Stimulated activated CD8-positive, alpha-beta memory T cell treated with anti-CD3 and anti-CD28 coated beads, Interleukin-7, amount 100 ng/mL, for 1 hour (primary cell): ENCODE measurements around the gene USP35.

Experiments
- DNase-seq, 2 donors: peaks; one replicate each; pipeline ENCODE4 v3.0.0-alpha.2; 2020; ENCODE audit warnings: low read depth in 2 of 2

The USP35 gene

DNA sequence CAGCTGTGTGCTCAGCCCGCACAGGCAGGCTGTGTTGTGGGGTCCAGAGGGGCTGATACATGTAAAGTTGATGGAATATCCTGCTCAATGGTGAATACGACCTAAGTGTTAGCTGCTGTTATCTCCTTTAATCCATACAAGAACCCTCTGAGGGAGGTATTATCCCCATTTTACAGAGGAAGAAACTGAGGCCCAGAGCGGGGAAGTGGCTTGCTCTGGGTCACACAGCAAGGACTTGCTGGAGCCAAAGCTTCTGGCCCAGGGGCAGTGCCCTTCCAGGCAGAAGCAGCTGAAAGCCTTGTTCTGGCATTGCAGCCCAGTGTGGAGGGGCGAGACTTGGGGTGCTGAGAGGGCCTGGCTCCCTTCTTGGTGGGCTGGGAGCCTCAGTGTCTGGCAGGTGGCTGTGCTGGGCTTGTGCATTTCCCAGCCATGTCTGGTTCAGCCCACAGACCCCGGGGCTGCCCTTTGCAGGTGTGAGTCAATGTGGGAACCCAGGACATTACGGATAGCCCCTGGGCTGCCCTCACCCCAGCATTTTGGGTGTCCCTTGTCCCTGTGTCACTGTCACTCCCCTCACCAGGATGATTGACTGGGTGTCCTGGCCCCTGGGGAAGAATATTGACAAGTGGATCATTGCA is 10.4 kb downstream of the USP35 start:
- DNase-seq = no peak

DNA sequence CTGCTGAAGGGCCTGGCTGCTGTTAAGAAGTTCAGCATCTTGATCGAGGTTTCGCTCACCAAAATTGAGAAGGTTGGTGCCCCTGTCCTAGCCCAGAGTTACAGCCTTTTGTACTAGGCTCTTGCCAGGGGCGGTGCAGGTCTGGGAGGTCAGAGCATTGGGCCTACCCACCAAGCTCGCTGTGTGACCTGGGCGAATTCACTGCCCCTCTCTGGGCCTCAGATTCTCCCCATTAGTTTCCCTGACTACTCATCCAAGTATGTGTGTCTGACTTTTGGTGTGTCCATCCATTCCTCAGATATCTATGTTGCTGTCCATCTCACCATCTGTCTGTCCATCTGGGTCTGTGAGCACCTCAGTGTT is 10.9 kb downstream of the USP35 start:
- no peak for DNase-seq

DNA sequence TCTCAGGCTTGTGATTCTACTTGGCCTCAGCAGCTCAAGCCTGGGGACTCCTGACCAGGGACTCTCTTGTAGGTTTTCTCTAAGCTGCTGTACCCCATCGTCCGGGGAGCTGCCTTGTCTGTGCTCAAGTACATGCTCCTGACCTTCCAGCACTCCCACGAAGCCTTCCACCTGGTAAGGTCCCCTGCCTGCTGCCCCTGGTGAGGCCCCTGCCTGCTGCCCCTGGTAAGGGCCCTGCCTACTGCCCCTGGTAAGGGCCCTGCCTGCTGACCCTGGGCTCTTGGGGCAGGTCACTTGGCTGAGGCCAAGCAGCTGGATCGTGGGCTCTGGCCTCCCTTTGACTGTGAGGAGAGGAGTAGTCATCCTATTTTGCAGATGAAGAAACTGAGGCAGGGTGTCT is 11.3 kb downstream of the USP35 start:
- no peak for DNase-seq

DNA sequence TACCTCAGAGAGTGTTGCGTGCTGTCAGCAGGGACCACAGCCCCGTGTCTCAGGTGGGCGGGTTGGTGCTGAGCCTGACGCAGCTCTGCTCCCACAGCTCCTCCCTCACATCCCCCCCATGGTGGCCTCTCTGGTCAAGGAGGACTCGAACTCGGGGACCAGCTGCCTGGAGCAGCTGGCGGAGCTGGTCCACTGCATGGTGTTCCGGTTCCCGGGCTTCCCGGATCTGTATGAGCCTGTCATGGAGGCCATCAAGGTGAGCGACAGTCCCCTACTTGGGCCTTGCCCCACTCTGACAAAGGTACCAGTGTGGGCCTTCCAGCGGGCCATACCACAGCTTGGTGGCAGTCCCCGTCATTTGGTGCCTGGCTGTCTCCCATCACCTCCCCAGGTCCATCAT is 11.8 kb downstream of the USP35 start:
- no peak for DNase-seq

DNA sequence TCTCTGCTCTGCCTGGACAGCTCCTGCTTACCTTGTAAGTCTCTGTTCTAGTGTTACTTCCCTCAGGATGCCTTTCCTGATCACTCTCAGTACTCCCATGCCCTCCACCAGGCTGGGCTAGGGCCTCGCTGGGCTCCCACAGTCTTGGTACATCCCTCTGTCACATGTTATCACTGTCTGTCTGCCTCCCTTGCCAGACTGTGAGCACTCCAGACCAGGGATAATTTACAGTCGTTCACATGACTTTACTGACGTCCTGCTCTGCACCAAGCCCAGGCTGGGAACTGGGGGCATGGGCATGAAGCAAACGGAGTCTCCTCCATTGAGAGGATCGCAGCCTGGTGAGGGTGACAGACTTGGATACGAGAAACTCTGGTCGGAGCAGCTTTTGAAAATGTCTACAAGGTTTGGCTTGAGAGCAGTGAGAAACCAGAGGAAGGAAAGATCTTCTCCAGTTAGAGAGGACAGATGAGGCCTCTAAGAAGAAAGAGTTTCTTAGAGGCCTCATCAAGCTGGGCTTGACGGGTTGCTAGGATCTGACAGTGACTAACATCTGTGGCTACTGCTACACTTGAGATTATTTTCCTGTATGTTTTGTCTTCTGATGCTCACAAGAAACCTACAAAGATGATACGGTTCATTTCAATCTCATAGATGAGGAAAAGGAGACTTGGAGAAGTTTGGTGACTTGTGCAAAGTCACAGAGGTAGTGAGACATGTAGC is 12.5 kb downstream of the USP35 start:
- DNase-seq = no peak

DNA sequence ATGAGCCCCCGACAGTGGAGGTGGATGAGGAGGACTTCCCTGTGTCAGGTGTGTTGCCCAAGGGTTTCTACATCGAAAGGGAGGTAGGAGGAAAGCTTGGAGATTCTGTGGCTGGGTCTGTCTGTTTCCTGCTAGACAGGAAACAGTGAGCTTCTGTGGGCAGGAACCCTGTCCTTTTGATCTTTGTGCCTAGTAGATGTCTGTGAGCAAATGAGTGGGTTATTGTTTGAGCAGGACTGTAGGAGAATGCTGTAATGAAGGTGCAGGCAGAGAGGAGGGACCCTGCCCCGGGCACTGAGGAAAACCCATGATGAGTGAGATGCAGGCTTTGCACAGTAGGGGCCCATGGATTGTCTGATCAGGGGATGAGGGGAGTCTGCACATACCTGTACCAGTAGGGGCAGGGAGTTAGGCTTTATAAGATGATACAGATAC is 14.0 kb downstream of the USP35 start:
- DNase-seq = peak in 1 of 2 donors; percentile 5

DNA sequence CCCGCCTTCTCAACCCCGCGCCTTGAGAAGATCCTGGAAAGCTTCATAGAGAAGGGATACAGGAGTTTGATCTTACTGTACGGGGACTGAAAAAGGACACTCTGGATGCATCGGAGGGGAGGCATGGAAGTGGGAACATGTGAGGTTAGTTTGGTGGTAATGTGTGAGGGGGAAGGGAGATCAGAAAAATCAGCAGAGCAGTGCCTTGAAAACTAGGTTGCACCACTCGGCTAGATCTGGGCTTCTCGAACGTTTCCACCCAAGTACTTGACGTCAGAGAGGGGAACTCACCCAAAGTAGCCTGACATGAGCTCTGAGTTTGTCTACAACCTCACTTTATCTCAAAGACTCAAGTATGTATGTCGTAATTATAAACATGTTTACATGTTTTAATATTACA is 14.5 kb downstream of the USP35 start:
- peak in 1 of 2 donors; percentile 7 for DNase-seq

DNA sequence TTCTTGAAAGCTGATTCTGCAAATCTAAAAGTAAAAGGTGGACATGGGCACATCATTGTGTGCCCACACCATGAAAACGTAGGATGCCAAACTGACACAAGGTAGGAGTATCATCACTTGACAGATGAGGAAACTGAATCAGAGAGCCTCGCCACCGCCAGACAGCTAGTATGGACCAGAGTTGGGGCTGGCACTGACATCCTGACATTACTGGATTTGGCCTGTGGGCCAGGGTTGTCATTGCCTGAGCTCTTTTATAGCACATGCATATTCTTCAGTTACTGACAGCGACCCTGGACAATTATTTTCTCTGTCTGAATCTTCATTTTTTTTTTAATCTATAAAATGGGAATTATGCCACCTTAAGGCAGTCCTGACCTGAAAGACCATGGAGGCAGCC is 16.5 kb downstream of the USP35 start:
- no peak for DNase-seq

DNA sequence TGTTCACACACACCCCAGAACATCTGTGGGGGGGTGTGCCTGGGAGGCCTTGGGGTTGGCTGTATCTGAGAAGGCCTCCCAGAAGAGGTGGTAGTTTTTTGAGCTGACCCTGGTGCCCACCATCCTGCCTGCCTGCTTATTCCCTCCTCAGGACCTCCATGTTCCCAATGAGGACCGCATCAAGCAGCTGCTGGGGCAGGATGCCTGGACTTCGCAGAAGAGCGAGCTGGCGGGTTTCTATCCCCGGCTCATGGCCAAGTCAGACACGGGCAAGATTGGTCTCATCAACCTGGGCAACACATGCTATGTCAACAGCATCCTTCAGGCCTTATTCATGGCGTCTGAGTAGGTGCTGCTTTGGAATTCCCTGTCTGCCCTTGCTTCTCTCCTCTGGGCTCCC is 17.0 kb downstream of the USP35 start:
- DNase-seq = no peak

DNA sequence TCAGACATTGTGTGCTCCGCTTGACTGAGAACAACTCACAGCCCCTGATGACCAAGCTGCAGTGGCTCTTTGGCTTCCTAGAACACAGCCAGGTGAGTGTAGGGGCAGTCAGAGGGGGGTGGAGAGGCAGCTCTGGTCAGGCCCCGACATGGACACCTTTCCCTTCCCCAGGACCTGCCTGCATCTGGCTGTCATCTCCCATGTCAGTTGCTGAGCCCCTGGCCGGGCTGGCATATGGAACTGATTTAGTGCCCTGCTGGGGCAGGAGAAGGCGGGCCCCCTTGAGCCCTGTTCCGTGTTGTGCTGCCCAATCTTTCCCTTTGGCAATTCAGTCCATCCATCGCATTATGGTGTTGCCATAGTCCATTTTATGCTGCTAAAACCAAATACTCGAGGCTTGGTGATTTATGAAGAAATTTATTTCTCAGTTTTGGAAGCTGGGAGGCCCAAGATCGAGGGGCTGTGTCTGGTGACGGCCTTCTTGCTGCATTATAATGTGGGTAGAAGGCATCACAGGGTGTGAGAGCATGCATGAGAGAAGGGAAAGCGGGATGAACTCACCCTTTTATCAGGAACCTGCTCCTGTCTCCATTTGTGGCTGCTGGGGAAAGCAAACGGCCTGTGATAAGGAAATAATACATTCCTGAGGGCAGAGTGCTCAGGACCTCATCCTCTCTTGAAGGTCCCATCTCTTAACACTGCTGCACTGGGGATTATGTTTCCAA is 19.0 kb downstream of the USP35 start:
- DNase-seq = no peak

DNA sequence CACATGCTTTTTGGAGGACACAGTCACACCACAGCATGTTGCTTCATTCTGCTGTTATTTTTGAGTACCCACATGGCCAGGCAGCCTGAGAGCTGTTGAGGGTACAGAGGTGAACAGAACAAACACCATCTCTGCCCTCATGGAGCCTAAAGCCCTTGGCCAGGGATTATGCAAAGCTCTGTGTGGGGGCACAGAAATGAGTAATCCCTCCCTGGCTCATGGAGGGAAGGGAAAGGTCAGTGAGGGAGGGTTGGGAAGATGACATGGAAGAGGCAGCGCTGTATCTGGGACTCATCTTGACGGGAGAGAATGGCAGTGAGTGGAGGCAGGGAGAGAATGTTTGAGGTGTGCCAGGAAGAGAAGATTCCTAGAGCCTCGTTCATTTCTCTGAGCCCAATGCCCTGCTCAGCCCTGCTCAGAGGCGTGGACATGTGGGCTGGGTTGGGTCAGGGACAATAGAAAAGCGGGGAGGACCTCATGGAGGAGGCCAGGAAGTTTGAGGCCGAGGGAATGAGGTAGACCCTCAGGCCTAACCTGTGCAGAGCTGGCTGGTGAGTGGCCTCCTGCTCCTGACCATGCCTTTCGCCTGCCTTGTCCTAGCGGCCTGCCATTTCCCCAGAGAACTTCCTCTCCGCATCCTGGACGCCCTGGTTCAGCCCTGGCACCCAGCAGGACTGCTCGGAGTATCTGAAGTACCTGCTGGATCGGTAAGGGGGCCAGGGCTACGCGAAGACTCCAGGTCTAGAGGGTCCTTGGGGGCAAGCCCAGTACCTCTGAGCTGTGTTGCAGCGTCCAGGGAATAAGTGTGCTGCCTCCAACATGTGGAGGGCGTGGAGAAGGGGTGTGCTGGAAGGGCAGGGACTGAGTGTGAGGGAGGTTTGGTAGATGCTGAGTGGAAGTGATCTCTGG is 19.8 kb downstream of the USP35 start:
- no peak for DNase-seq

DNA sequence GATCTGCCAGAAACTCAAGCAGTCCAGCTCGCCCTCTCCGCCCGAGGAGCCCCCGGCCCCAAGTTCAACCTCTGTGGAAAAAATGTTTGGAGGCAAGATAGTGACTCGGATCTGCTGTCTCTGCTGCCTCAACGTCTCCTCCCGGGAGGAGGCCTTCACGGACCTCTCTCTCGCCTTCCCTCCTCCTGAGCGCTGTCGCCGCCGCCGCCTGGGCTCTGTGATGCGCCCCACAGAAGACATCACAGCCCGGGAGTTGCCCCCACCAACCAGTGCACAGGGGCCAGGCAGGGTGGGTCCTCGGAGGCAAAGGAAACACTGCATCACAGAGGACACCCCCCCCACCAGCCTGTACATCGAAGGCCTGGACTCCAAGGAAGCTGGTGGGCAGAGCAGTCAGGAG is 20.8 kb downstream of the USP35 start:
- no peak for DNase-seq

DNA sequence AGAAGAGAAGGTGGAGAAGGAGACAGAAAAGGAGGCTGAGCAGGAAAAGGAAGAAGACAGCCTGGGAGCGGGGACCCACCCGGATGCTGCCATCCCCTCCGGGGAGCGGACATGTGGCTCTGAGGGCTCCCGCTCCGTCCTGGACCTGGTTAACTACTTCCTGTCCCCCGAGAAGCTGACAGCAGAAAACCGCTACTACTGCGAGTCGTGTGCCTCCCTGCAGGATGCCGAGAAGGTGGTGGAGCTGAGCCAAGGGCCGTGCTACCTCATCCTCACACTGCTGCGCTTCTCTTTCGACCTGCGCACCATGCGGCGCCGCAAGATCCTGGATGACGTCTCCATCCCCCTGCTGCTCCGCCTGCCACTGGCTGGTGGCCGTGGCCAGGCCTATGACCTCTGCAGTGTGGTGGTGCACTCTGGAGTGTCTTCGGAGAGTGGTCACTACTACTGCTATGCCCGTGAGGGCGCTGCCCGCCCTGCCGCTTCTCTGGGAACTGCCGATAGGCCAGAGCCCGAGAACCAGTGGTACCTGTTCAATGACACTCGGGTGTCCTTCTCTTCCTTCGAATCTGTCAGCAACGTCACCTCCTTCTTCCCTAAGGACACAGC is 21.4 kb downstream of the USP35 start:
- no peak for DNase-seq

DNA sequence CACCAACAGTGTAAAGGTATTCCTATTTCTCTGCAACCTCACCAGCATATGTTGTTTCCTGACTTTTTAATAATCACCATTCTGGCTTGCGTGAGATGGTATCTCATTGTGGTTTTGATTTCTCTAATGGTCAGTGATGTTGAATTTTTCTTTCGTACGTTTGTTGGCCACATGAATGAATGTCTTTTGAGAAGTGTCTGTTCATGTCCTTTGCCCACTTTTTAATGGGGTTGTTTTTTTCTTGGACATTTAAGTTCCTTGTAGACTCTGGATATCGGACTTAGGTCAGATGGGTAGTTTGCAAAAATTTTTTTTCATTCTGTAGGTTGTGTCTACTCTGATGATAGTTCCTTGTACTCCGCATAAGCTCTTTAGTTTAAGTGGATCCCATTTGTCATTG is 22.8 kb downstream of the USP35 start:
- DNase-seq = no peak

DNA sequence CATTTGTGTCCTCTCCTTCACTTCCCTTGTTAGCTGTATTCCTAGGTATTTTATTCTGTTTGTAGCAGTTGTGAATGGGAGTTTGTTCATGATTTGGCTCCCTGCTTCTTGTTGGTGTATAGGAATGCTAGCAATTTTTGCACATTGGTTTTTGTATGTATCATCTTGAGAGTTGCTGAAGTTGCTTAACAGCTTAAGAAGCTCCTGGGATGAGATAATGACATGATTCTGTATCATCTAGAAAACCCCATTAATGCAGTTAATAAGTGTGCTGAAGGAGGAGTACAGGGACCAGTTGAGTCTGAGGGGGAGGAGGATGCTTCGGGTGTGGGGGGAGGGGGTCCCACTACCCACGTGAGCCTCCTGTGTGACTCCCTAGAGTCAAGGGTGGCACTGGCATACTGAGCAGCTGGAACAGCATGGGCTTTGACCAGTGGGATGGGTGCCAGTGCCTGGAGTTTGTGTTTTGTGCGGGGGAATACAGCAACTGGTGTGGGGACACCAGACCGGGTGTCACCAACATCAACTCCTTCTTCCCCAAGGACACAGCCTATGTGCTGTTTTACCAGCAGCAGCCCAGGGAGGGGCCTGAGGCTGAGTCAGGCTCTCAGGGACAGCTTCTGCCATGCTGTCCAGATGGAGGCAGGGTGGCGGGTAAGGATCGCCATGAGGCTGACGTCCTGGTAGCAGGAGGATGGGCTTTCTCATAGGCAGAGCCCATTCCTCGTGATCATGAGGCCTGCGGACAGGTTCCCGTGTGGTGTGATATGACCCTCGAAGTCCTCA is 24.1 kb downstream of the USP35 start:
- DNase-seq = no peak

DNA sequence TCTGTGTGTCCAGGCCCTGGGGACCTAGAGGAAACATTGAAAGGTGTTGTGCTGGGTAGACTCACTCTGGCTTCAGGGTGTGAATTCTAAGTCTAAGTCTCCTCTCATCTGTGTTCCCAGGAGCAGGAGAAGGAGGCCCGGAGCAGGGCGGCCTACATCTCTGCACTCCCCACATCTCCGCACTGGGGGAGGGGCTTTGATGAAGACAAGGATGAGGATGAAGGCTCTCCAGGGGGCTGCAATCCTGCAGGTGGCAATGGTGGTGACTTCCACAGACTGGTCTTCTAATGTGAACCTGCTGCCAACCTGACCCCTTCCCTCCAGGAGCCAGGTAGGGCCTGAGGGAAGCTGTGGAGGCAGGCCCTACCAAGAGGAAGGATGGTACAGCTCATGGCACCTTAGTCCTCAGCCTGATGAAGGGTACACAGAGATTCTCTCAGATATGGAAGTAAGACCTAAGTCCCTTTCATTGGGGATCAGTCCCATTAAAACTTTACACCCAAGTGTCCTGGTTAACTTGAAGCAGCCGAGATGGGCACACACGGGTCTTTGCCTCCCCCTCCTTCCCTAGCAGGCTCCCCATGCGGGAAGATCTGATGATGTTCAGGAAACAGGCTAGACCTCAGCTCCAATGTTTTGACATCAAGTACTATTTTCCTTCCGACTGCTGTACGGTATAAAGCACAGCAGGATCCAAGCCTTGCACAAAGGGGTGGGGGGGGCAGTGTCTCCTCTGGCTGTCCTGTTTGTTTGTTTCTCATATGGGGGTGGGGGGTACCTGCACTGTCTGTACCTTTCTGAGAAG is 25.0 kb downstream of the USP35 start:
- no peak for DNase-seq

DNA sequence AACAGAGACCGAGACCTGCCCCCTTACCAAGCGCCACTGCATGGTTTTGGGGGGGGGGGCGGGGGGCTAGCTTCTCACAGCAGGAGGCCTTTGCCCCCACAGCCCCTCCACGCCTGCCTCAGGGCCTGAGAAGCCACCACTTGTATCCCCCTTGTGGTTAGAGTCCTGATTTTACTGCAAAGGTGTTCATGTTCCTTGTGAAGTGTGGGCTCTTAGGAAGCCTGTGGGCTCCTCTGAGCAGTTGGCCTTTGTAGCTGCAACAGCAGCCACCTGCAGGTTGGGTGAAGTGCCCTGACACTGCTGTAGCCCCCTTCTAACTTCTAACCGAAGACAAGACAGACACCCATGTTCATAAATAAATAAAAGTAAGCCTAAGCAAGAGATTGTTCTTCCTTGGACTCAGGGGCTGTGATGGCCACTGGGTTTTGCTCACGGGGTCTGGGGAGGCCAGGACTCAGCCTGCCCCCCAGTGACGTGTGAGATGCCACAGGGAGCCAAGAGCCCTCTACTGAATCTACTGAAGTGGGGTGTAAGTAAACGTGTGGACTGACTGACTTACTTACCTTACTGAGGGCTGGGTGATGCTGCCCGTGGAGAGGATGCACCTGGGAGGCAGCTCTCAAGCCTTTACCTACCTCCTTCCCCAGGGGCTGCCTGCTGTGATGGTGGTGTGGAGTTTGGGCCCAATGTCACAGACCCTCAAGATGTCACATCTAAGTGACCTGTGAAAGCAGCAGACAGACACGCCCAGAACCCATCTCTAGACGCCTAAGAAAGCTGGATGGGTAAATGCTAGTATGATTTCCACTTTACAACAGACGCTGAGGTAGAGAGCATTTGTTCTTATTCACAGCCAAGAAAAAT is 25.8 kb downstream of the USP35 start:
- no peak for DNase-seq

DNA sequence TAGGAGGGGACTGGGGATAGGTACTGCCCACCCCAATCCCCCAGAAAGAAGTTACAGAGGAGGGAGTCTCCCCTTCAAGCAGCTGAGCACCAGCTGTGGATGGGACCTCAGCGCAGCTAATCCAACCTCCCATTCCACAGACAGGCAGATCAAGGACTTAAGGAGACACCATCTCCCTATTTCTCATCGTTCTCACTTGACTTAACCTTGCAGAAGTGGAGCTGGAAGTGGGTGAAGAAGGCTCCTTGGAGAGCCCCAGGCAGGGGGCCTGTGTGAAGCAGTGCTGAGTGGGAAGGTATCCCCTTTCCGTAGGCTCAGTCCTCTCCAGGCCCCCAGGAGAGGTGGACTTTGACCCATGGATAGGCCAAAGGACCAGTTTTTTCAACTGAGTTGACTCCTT is 27.3 kb downstream of the USP35 start:
- no peak for DNase-seq
